ENCODE results near the gene CERS2.

DNA sequence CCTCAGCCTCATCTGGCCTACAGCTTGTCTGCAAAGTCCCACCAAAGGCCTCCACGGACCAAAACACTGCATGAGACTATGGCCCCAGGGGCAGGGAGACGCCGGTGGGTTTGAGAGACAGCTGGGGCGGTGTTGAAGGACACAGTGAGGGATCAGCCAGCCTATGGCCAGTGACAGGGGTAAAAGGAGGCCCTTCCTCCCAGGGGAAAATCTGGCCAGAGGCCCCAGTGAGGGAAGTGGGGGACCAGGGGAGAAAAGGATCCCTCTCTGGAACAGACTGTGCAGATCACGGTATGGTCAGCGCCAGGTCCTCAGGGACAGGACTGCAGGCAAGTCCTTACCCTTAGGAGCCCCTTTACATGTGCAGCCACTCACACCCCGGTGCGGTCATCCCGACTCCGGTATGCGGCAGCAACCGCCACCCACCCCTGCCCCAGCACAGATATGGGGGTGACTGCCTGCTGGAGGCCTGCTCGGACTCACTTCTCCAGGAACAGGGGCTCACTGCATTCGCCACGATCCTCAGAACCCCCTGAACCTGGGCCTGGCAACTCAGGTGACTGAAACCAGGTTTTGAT, 1.3 kb downstream of the CERS2 start:
- TF ChIP-seq CTCF (IDR thresholded peaks at IDR 0.05), result no peak
- TF ChIP-seq POLR2A (IDR thresholded peaks at IDR 0.05), result no peak
- no peak for TF ChIP-seq POLR2AphosphoS5 (IDR thresholded peaks at IDR 0.05)

All from prostate gland (tissue), 2 donors.